ENCODE measurements around the gene SWSAP1.
"Not testable (repeated sequence)": the region's sequence is repeated elsewhere in the genome, so short reads cannot be mapped to it uniquely, and the experiment has no call there.

Gene SWSAP1, protein sequence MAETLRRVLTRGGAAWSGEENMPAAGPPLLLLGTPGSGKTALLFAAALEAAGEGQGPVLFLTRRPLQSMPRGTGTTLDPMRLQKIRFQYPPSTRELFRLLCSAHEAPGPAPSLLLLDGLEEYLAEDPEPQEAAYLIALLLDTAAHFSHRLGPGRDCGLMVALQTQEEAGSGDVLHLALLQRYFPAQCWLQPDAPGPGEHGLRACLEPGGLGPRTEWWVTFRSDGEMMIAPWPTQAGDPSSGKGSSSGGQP

DNA sequence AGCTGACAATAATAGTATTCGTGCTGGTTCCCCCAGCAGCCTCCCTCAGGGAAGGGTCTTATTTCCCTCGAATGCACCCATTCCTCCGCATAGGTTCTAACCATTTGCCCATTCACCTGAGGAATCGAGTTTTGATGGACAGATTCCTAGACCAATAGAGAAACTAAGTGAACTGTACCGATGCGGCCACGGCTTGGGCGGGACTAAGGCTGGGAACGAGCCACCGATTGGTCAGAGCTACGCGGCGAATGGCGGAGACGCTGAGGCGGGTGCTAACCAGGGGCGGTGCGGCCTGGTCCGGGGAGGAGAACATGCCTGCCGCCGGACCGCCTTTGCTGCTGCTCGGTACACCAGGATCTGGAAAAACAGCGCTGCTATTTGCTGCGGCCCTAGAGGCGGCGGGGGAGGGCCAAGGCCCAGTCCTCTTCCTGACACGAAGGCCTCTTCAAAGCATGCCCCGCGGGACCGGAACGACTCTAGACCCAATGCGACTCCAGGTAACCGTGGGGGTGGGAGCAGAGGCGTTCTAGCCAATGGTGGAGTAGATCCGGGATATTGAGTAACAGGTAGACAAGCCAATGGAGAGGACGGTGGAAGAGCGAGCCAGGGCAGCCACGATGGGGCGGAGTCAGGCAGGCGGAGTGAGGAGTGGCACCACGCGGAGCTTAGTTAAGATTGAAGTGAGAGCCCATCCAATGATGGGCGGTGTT lies at the start of gene SWSAP1:
SWSAP1 (plus strand) TSS at position 234 of the 710 bp plus-strand sequence; CDS start at position 249, 15 bp downstream.
- DNase-seq = peak; percentile 100

DNA sequence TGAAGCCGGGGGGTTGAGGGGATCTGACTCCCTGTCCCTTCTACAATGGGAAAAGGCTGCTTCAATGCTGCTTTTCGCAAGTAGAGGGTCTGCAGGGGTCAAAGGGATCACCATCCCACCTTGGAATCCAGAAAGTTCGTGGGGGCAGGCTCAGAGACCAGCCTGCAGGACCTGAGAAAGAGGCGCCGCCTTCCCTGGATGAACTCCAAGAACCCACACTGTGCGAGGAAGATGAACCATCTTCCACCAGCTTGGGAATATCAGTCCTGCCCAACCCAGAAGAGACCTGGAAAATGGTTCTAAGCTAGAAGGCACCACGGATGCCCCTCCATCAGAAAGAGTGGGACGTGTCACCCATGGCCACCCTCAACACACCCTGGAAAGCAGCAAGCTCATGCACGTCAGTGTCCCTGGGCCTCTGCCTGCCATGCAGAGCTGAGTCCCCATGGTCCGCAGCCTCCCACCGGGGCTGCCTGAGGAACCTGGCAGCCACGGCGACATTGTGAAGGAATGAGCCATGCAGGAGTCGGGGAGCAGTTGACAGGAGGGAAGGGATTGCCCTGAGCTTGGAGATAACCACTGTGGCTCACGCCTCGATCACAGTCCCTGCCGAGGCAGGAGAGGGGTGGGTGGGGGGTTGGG lies 49.6 kb upstream of the SWSAP1 start:
- no peak for DNase-seq

DNA sequence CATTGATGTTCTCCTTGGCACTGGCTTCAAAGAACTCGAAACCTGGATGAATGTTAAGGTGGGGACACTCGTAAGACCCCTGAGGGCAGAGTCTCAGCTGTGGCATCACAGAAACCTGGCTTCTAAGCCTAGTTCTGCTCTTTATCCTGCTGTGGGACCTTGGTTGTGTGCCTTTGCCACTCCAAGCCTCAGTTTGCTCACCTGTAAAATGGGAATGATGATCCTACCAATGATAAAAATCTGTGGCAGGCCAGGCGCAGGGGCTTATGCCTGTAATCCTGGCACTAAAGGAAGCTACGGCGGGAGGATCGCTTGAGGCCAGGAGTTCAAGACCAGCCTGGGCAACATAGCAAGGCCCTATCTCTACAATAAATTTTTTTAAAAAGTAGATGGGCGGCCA lies 48.9 kb upstream of the SWSAP1 start:
- DNase-seq = no peak

DNA sequence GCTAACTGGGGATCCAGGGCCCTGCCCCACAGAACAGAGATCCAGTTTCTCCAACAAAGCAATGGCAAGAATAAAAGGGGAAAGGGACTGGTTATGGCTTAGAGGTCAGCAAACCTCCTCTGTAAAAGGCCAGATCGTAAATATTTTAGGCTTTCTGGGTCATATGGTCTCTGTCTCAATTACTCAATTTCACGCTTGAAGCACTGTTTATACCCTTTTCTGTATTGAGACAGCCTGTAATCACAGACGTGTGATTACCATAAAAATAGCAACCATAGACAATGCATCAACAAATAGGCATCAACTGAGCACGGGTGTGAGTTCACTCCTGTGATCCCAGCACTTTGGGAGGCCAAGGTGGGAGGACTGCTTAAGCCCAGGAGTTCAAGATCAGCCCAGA lies 44.3 kb upstream of the SWSAP1 start:
- no peak for DNase-seq

GRCh38 chr19:11331502-11331901 lies 43.0 kb upstream of the SWSAP1 start:
- no peak for DNase-seq

- no peak for DNase-seq
Observed at GRCh38 chr19:11332822-11333221, 41.6 kb upstream of the SWSAP1 start.

- DNase-seq = not testable (repeated sequence)
Observed at GRCh38 chr19:11333838-11334237, 40.6 kb upstream of the SWSAP1 start.

GRCh38 chr19:11335449-11336146 lies 38.9 kb upstream of the SWSAP1 start:
- DNase-seq = no peak

DNA sequence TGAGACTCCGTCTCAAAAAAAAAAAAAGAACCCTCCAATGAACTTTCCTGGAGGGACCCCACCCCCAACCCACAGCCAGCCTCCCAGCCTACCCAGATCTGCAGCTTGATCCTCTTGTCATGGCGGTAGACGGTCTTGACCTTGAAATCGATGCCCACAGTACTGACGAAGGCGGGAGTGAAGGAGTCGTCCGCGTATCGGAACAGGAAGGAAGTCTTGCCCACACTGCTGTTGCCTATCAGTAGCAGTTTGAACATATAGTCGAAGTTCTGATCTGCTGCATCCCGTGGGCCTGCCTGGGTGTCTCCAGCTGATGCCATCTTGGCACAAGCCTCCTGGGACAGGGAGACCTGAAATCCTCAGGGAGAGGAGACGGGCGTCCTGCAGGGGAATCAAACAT lies 37.4 kb upstream of the SWSAP1 start:
- no peak for DNase-seq

- no peak for DNase-seq
Observed at GRCh38 chr19:11338121-11338520, 36.3 kb upstream of the SWSAP1 start.

DNA sequence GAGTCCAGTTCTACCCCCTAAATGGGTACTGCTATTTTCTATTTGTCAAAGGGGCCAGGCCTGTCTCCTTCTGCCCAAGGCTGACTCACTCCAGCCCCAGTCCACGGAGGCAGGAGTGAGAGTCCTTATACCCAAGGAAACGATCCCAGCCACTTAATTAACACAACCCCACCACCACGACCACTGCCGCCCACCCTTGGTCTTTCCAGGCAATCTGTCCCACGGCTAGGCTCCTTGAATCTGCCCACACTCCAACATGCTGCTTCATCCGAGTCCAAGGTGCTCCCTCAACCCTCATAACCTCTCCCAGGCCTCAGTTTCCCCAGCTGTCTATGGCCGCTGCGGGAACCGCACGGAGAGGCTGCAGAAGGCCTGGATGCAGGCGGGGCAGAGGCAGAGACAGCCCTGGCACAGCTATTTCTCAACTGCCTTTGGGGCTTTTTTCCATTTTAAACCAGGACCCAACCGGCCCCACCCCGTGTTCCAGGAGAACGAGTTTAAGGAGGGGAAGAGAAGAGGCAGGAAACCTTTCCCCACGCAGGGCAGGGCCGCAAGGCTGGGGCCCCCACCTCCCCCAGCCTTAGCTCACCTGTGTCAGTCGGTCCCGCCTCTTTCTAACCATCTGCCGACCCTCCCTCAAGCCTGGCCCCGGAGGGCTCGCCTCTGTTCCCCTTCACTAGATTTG lies 35.8 kb upstream of the SWSAP1 start:
- DNase-seq = no peak

GRCh38 chr19:11339254-11340098 lies 35.0 kb upstream of the SWSAP1 start, which contains the start of gene RAB3D:
RAB3D (minus strand) TSS chr19:11339657; CDS start chr19:11337399, 2,258 bp downstream.
- DNase-seq = peak; percentile 84

DNA sequence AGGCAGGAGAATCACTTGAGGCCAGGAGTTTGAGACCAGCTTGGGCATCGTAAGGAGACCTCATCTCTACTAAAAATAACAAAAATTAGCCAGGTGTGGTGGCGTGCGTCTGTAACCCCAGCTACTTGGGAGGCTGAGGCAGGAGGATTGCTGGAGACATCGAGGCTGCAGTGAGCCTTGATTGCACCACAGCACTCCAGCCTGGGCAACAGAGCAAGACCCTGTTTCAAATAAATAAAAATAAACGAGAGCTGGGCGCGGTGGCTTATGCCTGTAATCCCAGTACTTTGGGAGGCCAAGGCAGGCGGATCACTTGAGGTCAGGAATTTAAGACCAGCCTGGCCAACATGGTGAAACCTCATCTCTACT lies 34.4 kb upstream of the SWSAP1 start:
- DNase-seq = not testable (repeated sequence)

GRCh38 chr19:11342429-11342828 lies 32.0 kb upstream of the SWSAP1 start:
- DNase-seq = no peak

DNA sequence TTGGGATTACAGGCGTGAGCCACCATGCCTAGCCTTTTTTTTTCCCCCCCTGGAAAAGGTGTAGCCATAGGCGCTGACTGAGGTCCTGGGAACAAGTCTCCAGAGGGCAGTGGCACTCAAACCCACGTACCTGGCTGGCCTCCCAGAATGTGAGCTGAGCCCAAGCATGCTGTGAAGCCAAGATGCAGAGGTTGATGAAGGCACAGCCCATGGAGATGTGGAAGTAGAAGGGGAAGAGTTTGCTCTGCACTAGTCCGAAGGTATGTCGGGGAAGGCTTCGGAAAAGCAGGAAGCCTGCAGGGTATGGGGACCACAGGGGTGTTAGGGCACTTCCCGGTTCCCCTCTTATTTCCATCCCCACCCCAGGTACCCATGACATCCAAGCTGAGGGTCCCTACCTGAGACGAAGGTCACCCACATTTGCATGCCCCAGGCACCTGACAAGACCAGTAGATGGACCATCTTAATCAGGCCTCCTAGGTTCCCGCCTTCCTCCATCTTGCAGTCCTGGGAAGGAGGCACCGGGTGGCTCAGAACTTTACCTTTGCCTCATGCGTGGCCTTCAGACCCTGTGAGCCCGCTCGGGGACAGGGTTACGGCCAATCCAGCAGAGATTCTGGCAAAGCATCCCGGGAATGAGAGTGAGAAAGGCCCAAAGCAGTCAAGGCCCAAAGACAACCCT lies 29.2 kb upstream of the SWSAP1 start:
- DNase-seq = no peak

DNA sequence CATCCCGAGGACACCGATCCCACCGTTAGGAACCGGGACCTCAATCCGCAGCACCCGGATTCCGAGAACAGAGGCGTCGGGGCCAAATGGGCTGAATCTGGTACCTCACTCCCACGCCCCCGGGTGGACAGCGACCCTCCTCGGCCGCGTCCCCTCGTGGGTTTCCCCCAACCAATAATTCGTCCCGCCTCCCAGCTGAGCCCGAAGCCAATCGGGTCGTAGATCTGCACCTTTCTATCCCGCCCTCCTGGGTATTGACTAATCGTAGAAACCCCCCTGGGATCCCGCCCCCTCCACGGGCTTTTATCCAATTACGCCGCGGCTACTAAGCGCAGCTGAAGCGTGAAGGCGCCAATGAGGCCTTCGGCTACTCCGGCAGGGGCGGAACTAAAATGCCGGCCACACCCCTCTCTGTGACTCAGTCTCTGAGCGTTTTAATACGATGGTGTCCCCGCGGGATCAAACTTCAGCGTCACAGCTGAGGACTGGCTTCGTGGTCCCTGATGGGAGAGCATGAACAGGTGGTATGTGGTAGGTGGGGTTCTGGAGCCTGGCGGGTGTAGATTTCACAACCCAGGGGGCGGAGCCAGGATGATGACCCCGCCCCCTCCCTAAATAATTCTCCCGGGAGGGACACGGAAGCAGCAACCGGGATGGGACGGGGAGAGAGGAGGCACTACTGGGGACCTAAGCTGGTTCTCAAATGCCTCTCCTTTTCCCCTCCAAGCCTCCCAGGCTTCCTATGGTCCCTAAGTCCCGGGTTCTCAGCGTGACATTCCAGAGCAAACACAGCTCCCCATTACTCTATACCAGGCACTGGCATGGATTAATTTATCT lies 28.1 kb upstream of the SWSAP1 start, which contains the start of the genes CCDC159 and TMEM205:
CCDC159 (plus strand) TSS at position 416 of the 837 bp plus-strand sequence; CDS start at position 504, 88 bp downstream.
TMEM205 (minus strand) TSS at position 165 of the 837 bp plus-strand sequence. CDS start 649 bp downstream, outside the sequence.
- peak; percentile 99 for DNase-seq

- no peak for DNase-seq
Observed at GRCh38 chr19:11347546-11348039, 26.9 kb upstream of the SWSAP1 start.

DNA sequence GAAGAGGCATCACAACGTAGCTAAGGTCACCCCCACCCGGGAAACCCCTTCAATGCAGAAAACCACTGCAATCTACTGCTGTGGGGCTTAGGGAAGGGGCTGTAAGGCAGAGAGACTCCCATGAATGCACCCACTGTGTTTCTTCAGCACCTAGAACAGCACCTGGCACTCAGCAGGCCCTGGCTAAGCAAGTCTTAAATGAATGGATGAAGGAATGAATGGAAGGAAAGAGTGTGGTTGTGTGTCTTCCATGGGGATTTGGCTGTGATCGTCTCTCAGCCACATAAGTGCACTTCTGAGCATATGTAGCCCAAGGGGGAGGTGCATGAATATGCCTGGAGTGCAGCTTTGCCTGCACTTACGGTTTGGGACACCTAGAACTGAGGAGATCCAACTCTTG lies 25.3 kb upstream of the SWSAP1 start:
- DNase-seq = no peak

DNA sequence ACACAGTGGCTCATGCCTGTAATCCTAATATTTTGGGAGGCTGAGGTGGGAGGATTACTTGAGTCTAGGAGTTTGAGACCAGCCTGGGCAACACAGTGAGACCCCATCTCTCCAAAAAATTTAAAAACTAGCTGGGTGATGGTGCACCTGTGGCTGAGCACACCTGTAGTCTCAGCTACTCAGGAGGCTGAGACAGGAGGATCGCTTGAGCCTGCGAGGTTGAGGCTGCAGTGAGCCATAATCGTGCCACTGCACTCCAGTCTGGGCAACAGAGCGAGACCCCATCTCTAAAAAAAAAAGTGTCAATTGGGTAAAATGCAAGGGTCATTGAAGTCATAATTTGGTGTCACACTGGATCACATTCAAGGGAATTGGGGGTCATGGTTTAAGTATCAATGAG lies 20.4 kb upstream of the SWSAP1 start:
- not testable (repeated sequence) for DNase-seq

Data from NCI-H446 treated with DMSO at 0.1 percent for 48 hours (cell line).